NB4 (cell line): Measurements from ENCODE around the gene IRF9.

Experiments
- DNase-seq: peaks from one replicate; pipeline ENCODE4 v3.0.0; 2010; ENCODE audit warnings: low read depth
- H3K4me3 ChIP-seq: one replicate; pipeline ENCODE4 v1.5.1; 2011; ENCODE audit warnings: mild to moderate bottlenecking, low read depth, low read length, moderate library complexity
- CTCF ChIP-seq: IDR thresholded peaks from one replicate; pipeline ENCODE4 v1.5.1; 2012; ENCODE audit warnings: low read depth, low read length
- MYC ChIP-seq: IDR thresholded peaks from 2 replicates; pipeline ENCODE4 v1.6.1; 2011; ENCODE audit warnings: low read depth, low read length
- POLR2A ChIP-seq: IDR thresholded peaks from 2 replicates; pipeline ENCODE4 v1.6.1; 2011; ENCODE audit warnings: mild to moderate bottlenecking; ENCODE audit not compliant: insufficient read length; ENCODE audit errors: extremely low read depth
- TF ChIP-seq, protein P1 (sequence below): IDR thresholded peaks from 2 replicates; pipeline ENCODE4 v1.6.1; 2011; ENCODE audit warnings: low read depth, low read length

Gene IRF9

DNA sequence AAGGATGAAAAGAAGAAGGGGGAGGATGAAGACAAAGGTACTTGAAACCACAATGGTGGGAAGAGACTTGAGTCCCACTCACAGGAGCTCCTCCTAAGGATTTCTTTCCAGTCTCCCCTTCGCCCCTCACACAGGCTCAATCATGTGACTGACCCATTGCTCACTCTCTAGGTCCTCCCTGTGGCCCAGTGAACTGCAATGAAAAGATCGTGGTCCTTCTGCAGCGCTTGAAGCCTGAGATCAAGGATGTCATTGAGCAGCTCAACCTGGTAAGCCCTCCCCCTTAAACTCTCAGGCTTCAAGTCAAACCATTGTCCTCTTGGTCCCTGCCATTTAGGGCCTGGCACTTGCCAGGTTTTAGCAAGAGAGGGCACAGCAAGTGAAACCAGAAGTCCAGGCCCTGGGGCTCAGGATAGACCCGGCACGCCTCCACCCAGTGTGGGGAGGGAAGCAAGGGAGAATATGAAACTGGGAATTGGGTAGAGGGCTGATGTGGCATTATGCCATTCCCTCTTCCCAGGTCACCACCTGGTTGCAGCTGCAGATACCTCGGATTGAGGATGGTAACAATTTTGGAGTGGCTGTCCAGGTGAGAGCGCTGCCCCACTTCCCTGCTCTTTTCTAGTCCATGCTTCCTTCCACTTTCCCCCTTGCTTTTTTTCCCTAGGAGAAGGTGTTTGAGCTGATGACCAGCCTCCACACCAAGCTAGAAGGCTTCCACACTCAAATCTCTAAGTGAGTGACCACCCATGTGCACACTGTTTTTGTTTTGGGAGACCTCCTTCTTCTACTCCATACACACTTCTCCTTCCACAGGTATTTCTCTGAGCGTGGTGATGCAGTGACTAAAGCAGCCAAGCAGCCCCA is 23.3 kb upstream of the IRF9 start:
- no peak for DNase-seq
- TF ChIP-seq, protein P1, sequence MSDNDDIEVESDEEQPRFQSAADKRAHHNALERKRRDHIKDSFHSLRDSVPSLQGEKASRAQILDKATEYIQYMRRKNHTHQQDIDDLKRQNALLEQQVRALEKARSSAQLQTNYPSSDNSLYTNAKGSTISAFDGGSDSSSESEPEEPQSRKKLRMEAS, result no peak
- no peak for TF ChIP-seq CTCF
- TF ChIP-seq POLR2A, result no peak
- TF ChIP-seq MYC, result no peak
- H3K4me3 ChIP-seq, result peak overlapping the region; percentile 16

GRCh38 chr14:24138396-24139271 is 22.4 kb upstream of the IRF9 start:
- TF ChIP-seq CTCF, result no peak
- no peak for TF ChIP-seq MYC
- TF ChIP-seq, protein P1, result no peak
- TF ChIP-seq POLR2A, result no peak
- DNase-seq, result no peak
- H3K4me3 ChIP-seq, result no peak overlapping the region

- H3K4me3 ChIP-seq, result peak overlapping the region; percentile 86
- no peak for DNase-seq
- TF ChIP-seq CTCF, result no peak
- TF ChIP-seq, protein P1, result no peak
- TF ChIP-seq MYC, result no peak
- TF ChIP-seq POLR2A, result no peak
Measured at GRCh38 chr14:24139272-24139934, 21.7 kb upstream of the IRF9 start.

DNA sequence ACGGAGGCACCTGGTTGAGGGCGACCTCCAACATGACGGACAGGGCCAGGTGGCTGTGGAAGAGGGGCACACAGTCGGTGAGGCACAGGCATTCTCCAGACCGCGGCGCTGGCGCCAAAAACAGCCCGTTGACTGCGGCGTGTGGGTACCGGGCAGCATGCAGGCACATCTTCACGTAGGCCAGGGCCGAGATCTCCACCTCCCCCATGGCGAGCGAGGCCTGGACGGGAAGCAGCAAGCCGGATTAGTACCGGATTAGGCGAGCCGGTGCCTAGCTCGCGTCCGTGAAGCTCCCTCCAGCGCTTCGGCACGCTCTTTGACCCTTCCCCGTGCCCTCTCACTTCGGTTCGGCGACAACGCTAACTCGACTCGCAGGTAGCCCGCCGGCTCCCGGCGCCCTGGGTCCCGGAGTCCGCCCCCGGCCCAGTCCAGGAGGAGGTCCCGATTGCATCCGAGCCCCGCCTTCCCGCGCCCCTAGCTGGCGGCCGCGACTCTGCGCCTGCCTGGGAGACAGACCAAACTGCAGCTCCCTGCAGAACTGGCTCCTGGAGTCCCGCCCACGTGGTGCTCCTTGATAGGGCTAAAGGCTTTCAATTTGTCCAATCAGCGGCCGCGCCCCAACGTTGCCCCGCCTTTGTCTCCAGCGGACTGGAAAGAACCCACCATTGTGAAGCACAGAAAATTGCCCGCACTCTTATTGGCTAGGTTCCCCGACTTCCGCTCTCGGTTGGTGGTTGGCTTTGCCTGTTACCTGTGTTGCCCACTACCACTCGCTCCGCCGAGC is 19.8 kb upstream of the IRF9 start, which contains the start of gene EMC9:
Gene EMC9, minus strand, starts transcription at position 495 of the 784 bp plus-strand sequence. Its CDS starts 287 bp downstream, at position 208.
- TF ChIP-seq MYC, result peak; percentile 60; the same call in 1 of the 2 replicates
- TF ChIP-seq CTCF, result no peak
- peak; percentile 74 for TF ChIP-seq POLR2A
- TF ChIP-seq, protein P1, result peak; percentile 96
- DNase-seq, result peak; percentile 99
- H3K4me3 ChIP-seq, result peak within 1 kb of the TSS; percentile 86

- TF ChIP-seq CTCF (no peak), MYC (no peak), POLR2A (no peak)
- TF ChIP-seq, protein P1, result no peak
- no peak overlapping the region for H3K4me3 ChIP-seq
- peak; percentile 83 for DNase-seq
Measured at GRCh38 chr14:24143511-24143910, 17.6 kb upstream of the IRF9 start.
